ENCODE data around the gene CTNND1. TPM values are rescaled to one million over a fixed set of nuclear protein-coding genes. Genes with fewer than 3 reads are reported as not detected.

CTNND1 gene
- total and polyA plus RNA-seq, 9 of the 15 experiments (the other 6 are each of a cell fraction or from before 2014, with no cell fraction given), result 11.1 to 74.0 (median 43.3) TPM

GRCh38 chr11:57764972-57765371, 3.4 kb downstream of the CTNND1 start (continued):
- TF ChIP-seq ZNF407 (IDR thresholded peaks at IDR 0.05; ENCODE audit: low read depth) (no peak), ZFPM2 (CRISPR knock-in tag; IDR thresholded peaks at IDR 0.05) (no peak), FOXK1 (CRISPR knock-in tag; IDR thresholded peaks at IDR 0.05; ENCODE audit: borderline replicate concordance) (no peak), NR3C1 (CRISPR knock-in tag; IDR thresholded peaks at IDR 0.05) (no peak), ZNF184 (CRISPR knock-in tag; IDR thresholded peaks at IDR 0.05) (no peak), WHSC1 (IDR thresholded peaks at IDR 0.05; ENCODE audit: low read length) (no peak), FOXK2 (conservative IDR thresholded peaks at IDR 0.05 in 1 of 2, IDR thresholded peaks at IDR 0.05 in 1 of 2; ENCODE audit: low read depth in 2 of 2) (no peak), ZNF75A (CRISPR knock-in tag; IDR thresholded peaks at IDR 0.05) (no peak), ARNT (IDR thresholded peaks at IDR 0.05) (no peak), ILK (tag; IDR thresholded peaks at IDR 0.05; ENCODE audit: borderline replicate concordance, low read depth) (no peak), YBX1 (IDR thresholded peaks at IDR 0.05) (no peak), ZNF384 (IDR thresholded peaks at IDR 0.05; ENCODE audit: low read depth, low read length) (no peak), TEAD4 (IDR thresholded peaks at IDR 0.05; ENCODE audit: low read length) (peak; percentile 94), TEAD4 (CRISPR knock-in tag; IDR thresholded peaks at IDR 0.05; ENCODE audit: borderline replicate concordance) (no peak), HDAC8 (tag; IDR thresholded peaks at IDR 0.05) (no peak), POLR2B (IDR thresholded peaks at IDR 0.05; ENCODE audit: low read depth, partially characterized antibody) (no peak), KAT2B (IDR thresholded peaks at IDR 0.05; ENCODE audit: low read depth, low read length) (no peak), CCAR2 (IDR thresholded peaks at IDR 0.05; ENCODE audit: low read depth, low read length) (no peak), ZMIZ1 (IDR thresholded peaks at IDR 0.05; ENCODE audit: low read depth in 2 of 2, low read length in 2 of 2) (no peak), SRSF3 (IDR thresholded peaks at IDR 0.05; ENCODE audit: insufficient read depth, low read length) (no peak)

All from K562 (cell line).